G401 (cell line): Measurements from ENCODE around the gene CCDC88C. TPM values are rescaled to one million over a fixed set of nuclear protein-coding genes. Genes with fewer than 3 reads are reported as not detected.

ENCODE experiments used
- DNase-seq: peaks from one replicate; pipeline ENCODE4 v3.0.0-alpha.2; 2015; ENCODE audit warnings: low spot score
- in situ Hi-C: cut with HindIII; loops from 2 replicates; pipeline ENCODE4 v1.10.0; 2016; ENCODE audit warnings: low sequenced_read_pairs, mixed read lengths
- total RNA-seq: library from RNA; depleted of rRNA; stranded (reverse); fragments of >200 nt; shearing (Covaris generic); gene quantifications from 2 replicates; pipeline ENCODE4 v1.2.3, GENCODE V29; 2014

The CCDC88C gene
- total RNA-seq, 1 experiment from 2014 or later: 16.9 TPM

GRCh38 chr14:91323671-91324605 is 93.7 kb downstream of the CCDC88C start:
- DNase-seq: peak; percentile 94
- in situ Hi-C loops: no loop called here

GRCh38 chr14:91323031-91323430 is 94.6 kb downstream of the CCDC88C start:
- no peak for DNase-seq
- in situ Hi-C loops: no loop called here

GRCh38 chr14:91322623-91323022 is 95.0 kb downstream of the CCDC88C start:
- in situ Hi-C loops: no loop called here
- no peak for DNase-seq

- in situ Hi-C loops: no loop called here
- no peak for DNase-seq
These were observed 96.5 kb downstream of the CCDC88C start for GRCh38 chr14:91321131-91321530.

GRCh38 chr14:91320266-91320665 is 97.4 kb downstream of the CCDC88C start:
- in situ Hi-C loops: no loop called here
- no peak for DNase-seq

GRCh38 chr14:91318911-91319310 is 98.7 kb downstream of the CCDC88C start:
- in situ Hi-C loops: no loop called here
- no peak for DNase-seq

GRCh38 chr14:91317381-91318308 is 100.0 kb downstream of the CCDC88C start:
- DNase-seq: peak; percentile 85
- in situ Hi-C loops: no loop called here

GRCh38 chr14:91316761-91317160 is 100.9 kb downstream of the CCDC88C start:
- no peak for DNase-seq
- in situ Hi-C loops: no loop called here

GRCh38 chr14:91315844-91316267 is 101.8 kb downstream of the CCDC88C start:
- DNase-seq: no peak
- in situ Hi-C loops: no loop called here

- in situ Hi-C loops: no loop called here
- DNase-seq: no peak
These were observed 103.8 kb downstream of the CCDC88C start for GRCh38 chr14:91313852-91314251.

- in situ Hi-C loops: no loop called here
- no peak for DNase-seq
These were observed 104.3 kb downstream of the CCDC88C start for GRCh38 chr14:91313154-91313850.

GRCh38 chr14:91311284-91311662 is 106.3 kb downstream of the CCDC88C start:
- in situ Hi-C loops: no loop called here
- DNase-seq: no peak

- DNase-seq: no peak
- in situ Hi-C loops: no loop called here
These were observed 106.9 kb downstream of the CCDC88C start for GRCh38 chr14:91310606-91311283.

- in situ Hi-C loops: loop anchor here (5.0 kb wide), 1 partner anchor 112 kb away; no protein-coding TSS in a partner anchor
- DNase-seq: no peak
These were observed 107.8 kb downstream of the CCDC88C start for GRCh38 chr14:91309756-91310280.

- in situ Hi-C loops: loop anchor here (5.0 kb wide), 1 partner anchor 114 kb away; no protein-coding TSS in a partner anchor
These were observed 109.3 kb downstream of the CCDC88C start for GRCh38 chr14:91308337-91308736.

GRCh38 chr14:91307652-91308051 is 110.0 kb downstream of the CCDC88C start:
- no peak for DNase-seq
- in situ Hi-C loops: loop anchor here (5.0 kb wide), 1 partner anchor 115 kb away; no protein-coding TSS in a partner anchor

More at GRCh38 chr14:91308337-91308736, 109.3 kb downstream of the CCDC88C start:
- no peak for DNase-seq

- DNase-seq: no peak
- in situ Hi-C loops: loop anchor here (5.0 kb wide), 1 partner anchor 115 kb away; no protein-coding TSS in a partner anchor
These were observed 110.6 kb downstream of the CCDC88C start for GRCh38 chr14:91307046-91307445.

- in situ Hi-C loops: loop anchor here (5.0 kb wide), 1 partner anchor 116 kb away; no protein-coding TSS in a partner anchor
- no peak for DNase-seq
These were observed 111.1 kb downstream of the CCDC88C start for GRCh38 chr14:91306547-91306946.
